GM21390 (cell line): ENCODE measurements around the gene CCDC38.
A peak's percentile ranks its signal among the peaks of the same experiment; 100 is the strongest.
"Not testable (repeated sequence)": the region's sequence is repeated elsewhere in the genome, so short reads cannot be mapped to it uniquely, and the experiment has no call there.

Experiments
- ATAC-seq: cut with Tn5 transposase; IDR thresholded peaks from one replicate; pipeline ENCODE4 v1.9.1; 2021; ENCODE audit not compliant: unreplicated experiment

The CCDC38 gene

GRCh38 chr12:95942524-95943329 lies at the start of gene CCDC38:
Gene CCDC38 (minus strand): TSS chr12:95942614. CDS start chr12:95936509, 6,105 bp downstream.
- ATAC-seq = peak; percentile 96

DNA sequence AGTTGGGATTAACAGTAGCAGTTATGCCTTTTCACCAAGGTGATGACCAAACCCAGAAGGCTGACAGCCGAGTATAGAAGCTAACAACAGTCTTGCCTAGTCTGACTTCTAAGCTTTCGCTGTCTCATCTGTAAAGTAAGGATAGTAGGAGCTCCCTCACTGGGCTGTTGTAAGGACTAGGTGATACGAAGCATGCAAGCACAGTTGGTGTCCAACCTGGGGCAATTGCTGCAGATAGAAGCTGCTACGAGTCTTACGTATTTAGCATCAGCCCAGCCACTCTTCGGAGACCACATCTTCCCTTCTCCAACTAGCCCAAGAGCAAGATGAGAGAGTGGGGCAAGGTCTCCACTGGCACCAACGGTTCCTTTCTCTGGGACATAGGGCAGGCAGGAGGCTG lies 47.7 kb upstream of the CCDC38 start:
- no peak for ATAC-seq

DNA sequence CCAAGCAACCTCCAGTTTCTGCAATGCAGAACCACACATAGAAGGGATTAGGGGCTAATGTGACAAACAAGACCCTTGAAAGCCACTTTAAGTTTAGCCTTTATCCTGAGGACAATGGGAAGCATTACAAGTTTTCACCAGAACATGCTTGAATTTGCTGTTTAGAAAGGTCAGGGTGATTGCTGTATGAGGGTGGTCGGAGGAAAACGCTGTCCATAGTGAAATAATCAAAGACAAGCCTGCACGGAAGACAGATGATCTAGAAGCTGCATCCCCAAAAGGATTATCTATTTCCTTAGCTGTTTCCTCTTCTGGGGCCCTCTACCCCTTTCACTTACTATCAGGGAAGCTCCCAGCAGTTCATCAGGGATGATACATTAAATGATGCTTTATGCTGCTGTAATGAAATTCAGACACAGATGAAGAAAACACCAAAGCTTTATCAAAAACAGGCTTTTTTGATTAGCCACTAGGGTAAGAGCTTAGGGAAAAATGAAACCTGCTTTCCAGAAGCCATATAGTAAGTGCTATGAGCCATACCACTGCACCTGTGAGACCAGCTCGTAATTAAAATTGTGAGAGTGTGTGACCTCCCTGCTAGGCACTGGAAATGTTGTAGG lies 47.2 kb upstream of the CCDC38 start:
- ATAC-seq = no peak

DNA sequence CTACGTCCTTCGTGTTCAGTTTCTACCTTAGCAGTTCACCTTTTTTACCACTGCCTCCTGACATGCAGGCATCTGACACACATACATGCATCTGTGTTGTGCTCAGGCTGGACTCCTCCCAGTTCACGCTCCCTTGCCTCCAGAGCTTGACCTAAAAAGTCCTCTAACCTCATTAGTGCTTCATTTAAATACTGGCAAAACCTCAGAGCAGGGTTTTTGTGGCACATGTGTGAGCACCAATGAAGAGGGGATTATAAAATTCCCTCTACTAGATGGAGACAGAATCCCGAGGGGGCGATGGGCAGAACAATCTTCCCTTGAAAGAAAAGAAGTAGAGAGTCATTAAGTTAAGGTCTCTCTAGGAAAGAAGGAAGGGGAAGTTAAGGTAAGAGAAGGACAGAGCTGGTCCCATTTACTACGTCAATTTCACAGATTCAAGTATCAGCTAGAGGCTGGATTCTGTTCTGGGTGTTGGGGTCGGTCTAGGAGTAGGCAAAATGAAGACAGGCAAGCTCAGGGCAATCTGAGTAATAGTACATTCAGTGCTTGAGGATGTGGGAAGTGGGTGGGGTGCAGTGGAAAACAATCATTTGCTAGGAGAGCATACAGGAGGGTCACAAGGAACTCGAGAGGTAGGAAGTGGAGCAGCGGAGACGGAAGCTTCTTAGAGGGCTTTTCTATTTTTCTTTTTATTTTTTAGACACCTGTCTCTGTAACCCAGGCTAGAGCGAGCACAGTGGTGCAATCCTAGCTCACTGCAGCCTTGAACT lies 46.3 kb upstream of the CCDC38 start:
- ATAC-seq = no peak

DNA sequence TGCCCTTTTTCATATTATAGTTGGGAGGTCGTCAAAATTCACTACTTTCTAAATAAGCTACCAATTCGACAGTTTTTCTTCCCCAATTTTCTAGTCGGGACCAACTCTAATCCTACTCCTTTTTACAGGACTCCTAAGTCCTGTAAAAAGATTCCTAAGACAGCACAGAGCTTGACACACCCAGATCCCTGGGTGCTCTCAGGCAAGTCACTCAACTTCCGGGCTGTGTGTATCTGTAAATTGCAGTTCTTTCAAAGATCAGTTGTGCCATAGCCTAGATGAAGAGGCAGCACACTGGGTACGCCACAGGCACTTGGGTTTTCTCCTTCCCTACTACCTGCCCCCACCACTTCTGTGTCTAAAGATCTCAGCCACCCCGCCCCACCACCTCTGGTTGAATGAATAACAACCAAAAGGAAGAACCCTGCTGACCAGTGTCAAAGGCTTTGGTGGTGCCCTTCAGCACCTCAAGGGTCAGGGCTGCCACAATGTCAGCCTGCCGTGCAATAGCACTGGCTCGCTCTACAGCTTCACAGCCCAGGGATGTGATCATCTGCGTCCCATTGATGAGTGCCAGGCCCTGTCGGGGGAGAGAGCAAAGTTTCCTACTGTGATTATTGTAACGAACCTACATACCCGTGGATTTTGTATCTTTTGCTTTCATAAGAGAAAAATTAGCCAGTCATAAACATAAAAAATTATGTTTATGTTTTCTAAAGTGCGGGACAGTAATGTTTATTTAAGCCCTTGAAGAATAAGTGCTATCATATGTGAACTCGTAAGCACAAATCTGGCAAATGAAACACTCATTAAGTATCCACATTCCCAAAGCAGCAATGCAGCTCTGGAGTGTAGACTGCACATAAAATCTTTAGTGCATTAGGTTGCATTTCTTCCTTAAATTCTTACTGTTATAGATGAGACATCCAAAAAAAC lies 44.5 kb upstream of the CCDC38 start:
- no peak for ATAC-seq

DNA sequence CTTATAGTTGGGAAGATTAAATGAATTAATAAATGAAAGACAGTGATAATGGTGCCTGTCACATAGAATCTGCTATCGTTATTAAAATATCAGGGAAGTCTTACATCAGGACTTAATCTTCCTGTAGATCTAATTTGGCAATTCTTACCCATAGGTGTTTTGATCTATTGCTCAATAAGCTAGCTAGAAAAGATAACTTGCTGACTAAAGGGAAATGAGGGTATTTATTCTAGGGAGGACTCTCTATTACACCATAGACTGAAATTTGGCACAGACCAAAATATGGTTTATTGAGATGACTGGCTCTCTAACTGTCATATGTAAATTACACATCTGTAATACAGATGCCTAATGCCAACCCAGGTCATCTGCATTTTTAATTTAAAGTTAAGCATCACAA lies 42.3 kb upstream of the CCDC38 start:
- no peak for ATAC-seq

DNA sequence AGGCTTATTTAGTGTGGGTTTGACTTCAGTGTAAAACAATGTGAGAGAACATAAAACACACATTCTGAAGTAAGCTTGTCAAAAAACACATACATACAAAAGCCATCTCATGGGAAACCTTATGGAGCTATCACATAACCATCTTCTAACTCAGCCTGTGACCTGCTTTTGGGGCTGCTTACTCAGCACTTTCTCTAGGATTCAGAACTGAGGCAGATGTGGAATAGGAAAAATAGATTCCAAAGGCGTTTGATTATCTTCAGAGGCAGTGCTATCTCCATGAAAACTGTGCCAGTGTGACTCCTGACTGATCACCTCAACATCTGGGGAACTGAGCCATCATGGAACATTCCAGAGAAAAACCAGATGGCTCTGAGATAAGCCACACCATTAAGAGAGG lies 40.2 kb upstream of the CCDC38 start:
- no peak for ATAC-seq

DNA sequence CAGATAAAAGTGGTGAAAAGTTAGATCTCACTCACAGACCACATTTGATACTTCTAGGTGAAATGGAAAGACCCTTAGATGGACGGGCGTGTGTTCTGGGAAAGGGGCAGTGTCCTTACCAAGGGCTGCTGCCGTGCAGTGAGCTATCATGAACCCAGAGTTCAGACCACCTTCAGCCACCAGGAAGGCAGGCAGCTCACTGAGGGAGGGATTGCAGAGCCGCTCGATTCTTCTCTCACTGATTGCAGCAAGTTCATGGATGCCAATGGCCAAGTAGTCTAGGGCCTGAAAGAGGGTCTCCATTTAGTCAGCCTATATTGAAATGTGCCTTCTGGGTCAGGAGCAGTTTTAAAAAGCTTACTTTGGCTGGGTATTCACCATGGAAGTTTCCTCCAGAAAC lies 38.0 kb upstream of the CCDC38 start:
- no peak for ATAC-seq

DNA sequence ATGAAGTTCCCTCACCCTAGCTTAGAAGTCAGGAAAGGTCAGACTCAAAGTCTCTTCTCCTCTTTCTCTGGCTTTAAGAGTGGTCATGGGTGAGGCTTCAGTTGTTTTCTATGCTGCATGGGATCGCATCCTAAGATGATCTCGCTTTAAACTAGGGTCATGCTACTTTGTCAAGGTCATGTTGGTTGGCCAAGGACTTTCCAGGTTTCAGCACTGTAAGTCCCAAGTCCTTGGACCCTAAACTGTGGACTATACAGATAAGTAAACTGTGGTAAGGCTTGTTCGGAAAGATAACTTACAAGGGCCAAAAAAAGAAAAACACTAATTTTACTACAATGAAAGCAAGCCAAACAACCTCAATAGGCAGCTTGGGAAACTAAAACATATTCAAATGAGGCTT lies 36.4 kb upstream of the CCDC38 start:
- no peak for ATAC-seq

DNA sequence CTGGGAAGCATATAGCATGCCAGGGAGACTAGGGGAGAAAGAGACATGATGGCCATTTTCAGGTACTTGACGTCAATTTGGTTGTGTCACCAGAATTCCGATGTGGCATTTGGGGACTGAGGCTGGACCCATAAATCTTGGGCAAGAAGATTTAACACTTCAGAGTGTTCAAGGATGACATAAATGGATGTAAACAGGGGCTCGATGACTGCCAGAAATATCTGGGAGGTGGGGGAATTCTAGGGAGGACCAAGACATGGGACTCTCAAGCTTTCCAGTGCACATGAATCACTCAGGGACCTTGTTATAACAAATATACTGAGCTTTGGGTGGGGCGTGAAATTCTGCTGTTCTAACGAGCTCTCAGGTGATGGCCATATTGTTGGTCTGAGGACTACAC lies 35.9 kb upstream of the CCDC38 start:
- ATAC-seq = no peak

DNA sequence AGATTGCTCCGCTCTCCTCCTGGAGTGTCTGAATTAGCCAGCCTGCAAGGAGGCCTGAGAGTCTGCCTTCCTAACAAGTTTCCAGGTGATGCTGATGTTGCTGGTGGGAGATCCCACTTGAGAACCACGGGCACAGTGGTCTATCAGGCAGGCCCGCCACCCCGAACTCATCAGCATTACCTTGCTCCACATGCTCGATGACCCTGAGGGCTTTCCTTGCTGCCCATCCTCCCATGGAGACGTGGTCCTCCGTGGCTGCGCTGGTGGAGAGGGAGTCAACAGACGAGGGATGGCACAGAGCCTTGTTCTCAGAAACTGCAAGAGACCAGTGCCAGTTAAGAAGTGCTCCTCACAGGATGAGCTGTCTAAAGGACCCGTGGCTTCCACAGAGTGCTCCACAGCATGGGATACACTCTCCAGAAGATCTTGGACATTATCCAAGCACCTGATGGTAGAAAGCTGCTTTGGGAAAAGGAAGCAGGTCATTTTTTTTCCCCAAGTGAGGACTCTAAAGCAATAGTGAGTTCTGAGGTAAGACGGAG lies 35.4 kb upstream of the CCDC38 start:
- ATAC-seq = no peak

DNA sequence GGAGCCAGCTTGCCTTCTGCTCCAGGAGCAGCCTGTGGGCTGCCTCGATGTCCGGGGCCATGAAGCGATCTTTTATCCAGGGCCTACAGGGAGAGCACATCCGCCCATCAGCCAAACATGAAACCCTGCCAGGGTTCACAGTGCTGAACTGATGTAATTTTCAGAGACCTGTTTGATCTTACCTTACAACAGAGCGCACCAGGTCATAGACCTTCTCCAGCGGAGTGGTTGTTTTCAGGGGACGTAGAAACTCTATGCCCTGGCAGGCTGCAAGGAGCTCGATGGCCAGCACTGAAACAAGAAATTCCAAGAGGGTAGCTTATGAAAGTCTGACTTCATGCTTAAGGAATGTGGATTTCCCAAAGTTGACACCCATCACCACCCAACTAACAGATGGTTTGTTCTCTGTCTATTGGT lies 34.0 kb upstream of the CCDC38 start:
- ATAC-seq = no peak

GRCh38 chr12:95975491-95975890 lies 33.1 kb upstream of the CCDC38 start:
- ATAC-seq = no peak

GRCh38 chr12:95974358-95974757 lies 31.9 kb upstream of the CCDC38 start:
- ATAC-seq = no peak

DNA sequence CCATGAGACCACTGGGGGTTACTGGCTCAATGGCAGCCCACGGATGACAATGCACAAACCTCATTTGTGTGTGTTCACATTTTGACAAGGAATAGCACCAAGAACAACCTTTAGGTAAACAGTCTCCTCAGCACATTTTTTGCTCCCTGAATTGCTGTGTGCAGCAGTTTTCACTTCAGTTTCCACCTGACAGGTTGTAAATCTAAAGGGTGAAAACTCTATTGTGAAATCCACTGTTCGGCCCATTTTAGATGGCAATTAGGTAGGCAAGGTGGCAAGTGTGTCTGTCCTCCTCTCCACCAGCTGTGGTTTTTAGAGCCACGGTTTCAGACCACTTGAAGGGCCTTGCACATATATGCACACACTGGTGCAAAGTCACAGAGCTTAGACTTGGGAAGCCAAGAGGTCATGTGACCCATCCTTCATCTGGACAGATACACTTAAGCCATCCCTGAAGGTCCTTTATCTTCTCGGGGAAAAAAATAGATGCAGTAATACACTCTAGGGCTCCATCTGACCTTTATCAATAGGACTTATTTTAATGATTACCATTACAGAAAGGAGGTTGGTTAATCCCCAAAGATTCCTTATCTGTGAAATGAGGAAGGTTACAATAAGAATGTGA lies 30.5 kb upstream of the CCDC38 start:
- no peak for ATAC-seq

DNA sequence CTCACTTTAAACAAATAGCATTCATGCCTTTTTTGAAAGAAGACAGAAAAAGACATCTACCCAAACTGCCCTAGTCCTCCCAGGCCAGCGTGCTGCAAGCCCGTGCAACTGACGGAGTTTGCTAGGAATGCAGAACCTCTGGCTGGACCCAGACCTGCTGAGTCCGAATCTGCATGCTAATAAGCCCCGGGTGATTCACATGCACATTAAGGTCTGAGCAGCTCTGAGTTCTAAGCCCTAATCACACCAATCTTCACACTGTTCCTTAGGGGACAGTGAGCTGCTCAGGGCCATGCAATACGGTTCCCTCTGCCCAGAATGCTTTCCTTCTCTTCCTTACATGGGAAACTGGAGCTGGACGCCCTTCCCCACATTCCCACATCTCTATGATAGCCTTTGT lies 28.5 kb upstream of the CCDC38 start:
- no peak for ATAC-seq

DNA sequence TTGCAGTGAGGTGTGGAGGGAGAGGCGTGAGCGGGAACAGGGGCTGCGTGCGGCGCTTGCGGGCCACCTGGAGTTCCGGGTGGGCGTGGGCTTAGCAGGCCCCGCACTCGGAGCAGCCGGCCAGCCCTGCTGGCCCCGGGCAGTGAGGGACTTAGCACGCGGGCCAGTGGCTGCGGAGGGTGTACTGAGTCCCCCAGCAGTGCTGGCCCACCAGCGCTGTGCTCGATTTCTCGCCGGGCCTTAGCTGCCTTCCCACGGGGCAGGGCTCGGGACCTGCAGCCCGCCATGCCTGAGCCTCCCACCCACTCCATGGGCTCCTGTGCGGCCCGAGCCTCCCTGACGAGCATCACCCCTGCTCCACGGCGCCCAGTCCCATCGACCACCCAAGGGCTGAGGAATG lies 26.7 kb upstream of the CCDC38 start:
- not testable (repeated sequence) for ATAC-seq

DNA sequence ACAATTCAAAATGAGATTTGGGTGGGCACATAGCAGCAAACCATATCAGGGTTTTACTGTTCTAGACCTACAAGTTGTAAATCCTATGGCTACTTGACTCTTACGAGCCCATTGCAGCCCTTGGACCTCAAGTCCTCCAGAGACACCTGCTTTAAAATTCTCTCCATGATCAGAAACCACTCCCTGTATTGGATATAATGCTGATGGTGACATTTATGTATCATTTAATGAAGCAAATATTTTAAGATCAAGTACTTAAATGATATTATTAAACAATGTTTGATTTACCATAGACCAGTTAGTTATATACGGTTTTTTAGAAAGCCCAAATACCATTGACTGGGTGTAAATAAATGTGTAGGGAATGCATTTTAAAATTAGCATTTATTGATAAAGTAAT lies 24.9 kb upstream of the CCDC38 start:
- no peak for ATAC-seq

DNA sequence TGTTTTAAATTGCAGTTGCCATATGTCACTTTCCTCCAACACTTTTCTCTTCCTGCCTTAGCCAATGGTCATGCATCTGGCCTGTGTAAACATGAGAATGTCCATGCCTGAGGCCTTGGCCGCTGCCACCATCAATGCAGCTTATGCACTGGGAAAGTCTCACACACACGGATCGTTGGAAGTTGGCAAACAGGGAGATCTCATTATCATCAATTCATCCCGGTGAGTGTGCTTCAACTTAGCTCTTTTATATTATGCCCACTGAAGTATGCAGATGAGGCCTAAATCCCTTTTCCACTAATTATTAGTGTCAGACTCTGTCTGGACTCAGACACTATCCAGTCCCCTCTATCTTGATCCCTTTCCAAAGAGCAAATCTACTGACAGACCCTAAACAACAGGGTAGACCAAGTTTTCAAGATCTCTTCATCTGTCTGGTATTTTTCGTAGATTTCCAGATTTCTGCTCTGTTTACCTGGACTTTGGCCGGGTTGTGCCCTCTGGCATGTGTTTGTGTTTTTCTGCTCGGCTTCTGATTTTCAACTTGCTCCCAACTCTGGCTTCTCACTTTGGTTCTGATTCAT lies 24.0 kb upstream of the CCDC38 start:
- no peak for ATAC-seq

DNA sequence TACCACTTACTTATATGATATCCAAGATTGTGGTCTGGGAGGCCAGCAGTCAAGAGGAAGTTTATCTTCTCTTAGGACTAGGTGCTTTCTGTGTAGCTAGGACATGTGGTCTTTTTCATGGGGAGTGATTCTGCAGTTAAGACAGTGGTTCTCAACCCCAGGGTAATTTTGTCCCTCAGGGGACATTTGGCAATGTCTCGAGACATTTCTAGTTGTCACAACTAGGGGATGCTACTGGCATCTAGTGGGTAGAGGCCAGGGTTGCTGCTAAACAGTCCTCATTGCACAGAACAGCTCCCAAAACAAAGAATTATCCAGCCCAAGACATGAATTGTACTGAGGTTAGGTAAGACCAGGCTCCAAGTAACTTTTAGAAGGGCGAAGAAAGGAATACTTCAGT lies 20.7 kb upstream of the CCDC38 start:
- no peak for ATAC-seq
